Suprapubic skin (tissue), 4 donors: ENCODE results near the gene SOST. TPM values are rescaled to one million over a fixed set of nuclear protein-coding genes. Genes with fewer than 3 reads are reported as not detected.

ENCODE experiments used
- DNase-seq, 2 donors: peaks; one replicate each; pipeline ENCODE4 v3.0.0-alpha.2; 2019; ENCODE audit warnings: low spot score in 2 of 2
- H3K27ac ChIP-seq: fragments of 200-600 bp; sonication (generic); one replicate; pipeline ENCODE4 v1.5.1; 2019
- H3K27me3 ChIP-seq: fragments of 200-600 bp; sonication (generic); one replicate; pipeline ENCODE4 v1.5.1; 2019
- H3K36me3 ChIP-seq: fragments of 200-600 bp; sonication (generic); one replicate; pipeline ENCODE4 v1.5.1; 2019
- H3K4me1 ChIP-seq: fragments of 200-600 bp; sonication (generic); one replicate; pipeline ENCODE4 v1.5.1; 2019
- H3K4me3 ChIP-seq: fragments of 200-600 bp; sonication (generic); one replicate; pipeline ENCODE4 v1.5.1; 2019; ENCODE audit warnings: mild to moderate bottlenecking
- H3K9me3 ChIP-seq: fragments of 200-600 bp; sonication (generic); one replicate; pipeline ENCODE4 v1.5.1; 2019
- CTCF ChIP-seq, 2 donors: fragments of 200-600 bp in 1 of 2; fragments of 450-650 bp in 1 of 2; sonication (generic) in 1 of 2; IDR thresholded peaks; one replicate each; pipeline ENCODE4 v1.5.1; 2016 to 2019; ENCODE audit warnings: antibody characterized with exemption in 2 of 2, mild to moderate bottlenecking in 1 of 2, moderate library complexity in 1 of 2
- EP300 ChIP-seq: sonication (generic); formaldehyde crosslinking; IDR thresholded peaks from one replicate; pipeline ENCODE4 v1.6.1; 2017; ENCODE audit warnings: antibody characterized with exemption
- POLR2A ChIP-seq, 2 donors: fragments of 450-650 bp; IDR thresholded peaks; one replicate each; pipeline ENCODE4 v1.6.1; 2017; ENCODE audit warnings: antibody characterized with exemption in 2 of 2, mild to moderate bottlenecking in 2 of 2, moderate library complexity in 2 of 2
- POLR2AphosphoS5 ChIP-seq, 3 donors: sonication (generic); formaldehyde crosslinking; IDR thresholded peaks; one replicate each; pipeline ENCODE4 v1.6.1; 2017; ENCODE audit warnings: antibody characterized with exemption in 3 of 3
- WGBS: methylation state at CpG from one replicate; pipeline ENCODE4 v1.1.5; 2018; 5-methylcytosine and 5-hydroxymethylcytosine counted together
- total RNA-seq, 4 donors: library from RNA; depleted of rRNA; stranded (reverse); fragments of >200 nt; gene quantifications; one replicate each; pipeline ENCODE4 v1.1.0, GENCODE V29; 2016

The SOST gene
- total RNA-seq, 4 donors from 2014 or later: not detected

- TF ChIP-seq POLR2AphosphoS5 (IDR thresholded peaks at IDR 0.05): no peak
- TF ChIP-seq EP300: no peak
- no peak for TF ChIP-seq CTCF (IDR thresholded peaks at IDR 0.05)
- TF ChIP-seq POLR2A (IDR thresholded peaks at IDR 0.05): no peak
- Histone ChIP-seq H3K9me3 (no peaks in the 10 kb centered on the region), H3K4me3 (no peak overlapping the region), H3K4me1 (peaks cover 2% of the 10 kb centered on the region), H3K27ac (no peak overlapping the region), H3K36me3 (peaks cover 72% of the 10 kb centered on the region), H3K27me3 (no peaks in the 10 kb centered on the region)
- 95% methylated on average over 8 of the region's 16 CpGs for WGBS
- no peak for DNase-seq
These were observed 10.8 kb upstream of the SOST start for GRCh38 chr17:43769426-43769825.

DNA sequence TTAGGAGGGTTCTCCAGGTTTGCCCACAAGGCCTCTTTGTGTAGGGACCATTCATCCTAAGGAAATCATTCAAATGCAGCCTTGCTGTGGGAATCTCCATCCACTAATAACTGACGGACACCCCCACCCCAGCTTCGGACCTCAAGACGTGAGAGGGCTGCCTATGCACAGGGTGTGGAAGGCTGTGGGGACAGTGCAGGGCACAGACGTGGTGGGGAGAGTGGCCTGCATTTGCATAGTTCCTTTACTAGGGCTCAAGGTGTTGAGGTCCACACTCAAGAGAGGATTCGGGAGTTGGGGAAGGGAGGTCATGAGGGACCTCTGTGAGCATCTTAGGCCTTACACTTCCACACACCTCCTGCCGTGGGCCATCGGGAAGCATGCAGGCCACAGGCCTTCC lies 10.4 kb upstream of the SOST start:
- TF ChIP-seq CTCF (IDR thresholded peaks at IDR 0.05) (no peak), EP300 (no peak), POLR2AphosphoS5 (IDR thresholded peaks at IDR 0.05) (no peak)
- H3K36me3 ChIP-seq: peaks cover 67% of the 10 kb centered on the region
- no peak for DNase-seq
- no peaks in the 10 kb centered on the region for H3K9me3 ChIP-seq
- no peak overlapping the region for H3K27ac ChIP-seq
- H3K4me1 ChIP-seq: peaks cover 2% of the 10 kb centered on the region
- 88% methylated on average over 7 of the region's 7 CpGs for WGBS
- no peaks in the 10 kb centered on the region for H3K27me3 ChIP-seq
- H3K4me3 ChIP-seq: no peak overlapping the region

- Histone ChIP-seq H3K4me1 (peaks cover 2% of the 10 kb centered on the region), H3K36me3 (peaks cover 61% of the 10 kb centered on the region), H3K4me3 (no peak overlapping the region), H3K27ac (no peak overlapping the region), H3K9me3 (no peaks in the 10 kb centered on the region), H3K27me3 (no peaks in the 10 kb centered on the region)
- WGBS: 42% methylated on average over 9 of the region's 9 CpGs
- DNase-seq: no peak
- TF ChIP-seq CTCF (IDR thresholded peaks at IDR 0.05): no peak
- TF ChIP-seq POLR2AphosphoS5 (IDR thresholded peaks at IDR 0.05): no peak
- TF ChIP-seq POLR2A (IDR thresholded peaks at IDR 0.05): no peak
- no peak for TF ChIP-seq EP300
These were observed 9.8 kb upstream of the SOST start for GRCh38 chr17:43768382-43768781.

DNA sequence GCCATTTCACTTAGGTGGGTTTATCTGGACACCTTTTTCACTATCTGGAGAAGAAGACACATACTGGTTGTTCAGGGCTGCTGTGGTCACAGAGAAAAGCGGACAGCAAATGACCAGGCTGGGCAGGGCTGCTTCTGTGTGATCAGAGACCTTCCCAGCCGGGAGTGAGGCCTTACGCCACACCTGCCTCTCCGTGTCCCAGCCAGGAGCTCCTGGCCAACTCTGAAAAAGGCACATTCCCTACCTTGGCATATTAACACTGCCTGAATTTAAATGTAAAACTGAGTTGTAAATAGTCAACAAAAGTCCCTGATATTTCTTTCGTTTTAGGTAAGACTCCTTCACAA lies 9.1 kb upstream of the SOST start:
- Histone ChIP-seq H3K36me3 (peaks cover 54% of the 10 kb centered on the region), H3K27me3 (no peaks in the 10 kb centered on the region), H3K4me1 (peaks cover 2% of the 10 kb centered on the region), H3K9me3 (no peaks in the 10 kb centered on the region), H3K27ac (no peak overlapping the region), H3K4me3 (no peak overlapping the region)
- TF ChIP-seq POLR2AphosphoS5 (IDR thresholded peaks at IDR 0.05): no peak
- no peak for TF ChIP-seq CTCF (IDR thresholded peaks at IDR 0.05)
- TF ChIP-seq EP300: no peak
- no peak for TF ChIP-seq POLR2A (IDR thresholded peaks at IDR 0.05)
- DNase-seq: peak; percentile 43 to 74
- 70% methylated on average over 5 of the region's 5 CpGs for WGBS

GRCh38 chr17:43767053-43767712 lies 8.6 kb upstream of the SOST start:
- H3K4me3 ChIP-seq: no peak overlapping the region
- H3K36me3 ChIP-seq: peaks cover 49% of the 10 kb centered on the region
- peak in 1 of 2 donors; percentile 31 for DNase-seq
- TF ChIP-seq EP300: no peak
- no peak for TF ChIP-seq POLR2A (IDR thresholded peaks at IDR 0.05)
- WGBS: 80% methylated on average over 6 of the region's 6 CpGs
- H3K27me3 ChIP-seq: no peaks in the 10 kb centered on the region
- H3K4me1 ChIP-seq: no peaks in the 10 kb centered on the region
- no peak overlapping the region for H3K27ac ChIP-seq
- no peaks in the 10 kb centered on the region for H3K9me3 ChIP-seq
